Activated CD8-positive, alpha-beta memory T cell treated with anti-CD3 and anti-CD28 coated beads, Interleukin-2, amount 50 U/mL, for 4 hours (primary cell): ENCODE results near the gene CUTA.
A peak's percentile ranks its signal among the peaks of the same experiment; 100 is the strongest.

Experiments
- DNase-seq: peaks from one replicate; pipeline ENCODE4 v3.0.0-alpha.2; 2020

Gene CUTA, protein sequence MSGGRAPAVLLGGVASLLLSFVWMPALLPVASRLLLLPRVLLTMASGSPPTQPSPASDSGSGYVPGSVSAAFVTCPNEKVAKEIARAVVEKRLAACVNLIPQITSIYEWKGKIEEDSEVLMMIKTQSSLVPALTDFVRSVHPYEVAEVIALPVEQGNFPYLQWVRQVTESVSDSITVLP

DNA sequence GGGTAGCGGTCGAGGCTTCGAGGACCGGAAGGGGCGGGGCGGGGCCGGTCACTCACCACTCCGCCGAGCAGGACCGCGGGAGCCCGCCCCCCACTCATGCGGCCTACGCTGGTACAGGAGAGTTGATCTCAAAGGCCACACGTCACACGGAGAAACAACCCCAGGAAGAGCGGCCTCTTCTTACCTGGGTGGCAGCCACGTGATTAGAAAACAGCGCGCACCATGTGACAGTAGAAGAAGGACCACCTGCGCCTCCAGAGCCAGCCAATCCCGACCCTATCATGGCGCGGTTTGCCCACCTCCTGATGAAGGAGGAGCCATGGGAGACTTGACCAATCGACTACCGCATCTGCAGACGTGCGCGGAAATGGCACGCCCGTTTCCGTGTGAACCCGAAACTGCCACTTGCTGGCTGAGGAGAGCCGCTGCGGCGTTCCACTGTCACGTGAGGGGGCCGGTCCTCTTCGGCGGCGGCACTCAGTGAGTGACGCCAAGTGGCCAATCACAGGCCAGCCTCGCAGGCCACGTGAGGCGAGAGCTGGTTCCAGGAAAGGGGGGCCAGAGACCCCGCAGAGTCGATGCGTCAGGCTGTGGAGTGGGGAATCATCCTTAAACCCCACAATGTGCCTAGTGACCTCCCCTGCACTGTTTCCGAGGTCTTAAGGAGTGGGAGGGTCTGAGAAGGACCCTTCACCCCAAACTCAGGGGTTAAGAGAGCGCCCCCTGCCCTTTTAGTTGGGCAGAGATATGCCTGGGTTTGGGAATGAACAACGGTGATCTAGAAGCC is at the start of gene CUTA:
CUTA (minus strand) TSS at position 205 of the 787 bp plus-strand sequence; CDS start at position 98, 107 bp downstream.
- peak; percentile 98 for DNase-seq

DNA sequence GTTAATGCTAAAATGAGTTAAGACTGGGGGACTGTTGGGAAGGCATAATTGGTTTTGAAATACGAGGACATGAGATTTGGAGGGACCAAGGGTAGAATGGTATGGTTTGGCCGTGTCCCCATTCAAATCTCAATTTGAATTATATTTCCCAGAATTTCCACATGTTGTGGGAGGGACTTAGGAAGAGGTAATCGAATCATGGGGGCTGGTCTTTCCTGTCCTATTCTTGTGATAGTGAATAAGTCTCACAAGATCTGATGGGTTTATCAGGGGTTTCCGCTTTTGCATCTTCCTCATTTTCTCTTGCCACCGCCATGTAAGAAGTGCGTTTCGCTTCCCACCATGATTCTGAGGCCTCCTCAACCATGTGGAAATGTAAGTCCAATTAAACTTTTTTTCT is 49.2 kb upstream of the CUTA start:
- DNase-seq, result no peak

DNA sequence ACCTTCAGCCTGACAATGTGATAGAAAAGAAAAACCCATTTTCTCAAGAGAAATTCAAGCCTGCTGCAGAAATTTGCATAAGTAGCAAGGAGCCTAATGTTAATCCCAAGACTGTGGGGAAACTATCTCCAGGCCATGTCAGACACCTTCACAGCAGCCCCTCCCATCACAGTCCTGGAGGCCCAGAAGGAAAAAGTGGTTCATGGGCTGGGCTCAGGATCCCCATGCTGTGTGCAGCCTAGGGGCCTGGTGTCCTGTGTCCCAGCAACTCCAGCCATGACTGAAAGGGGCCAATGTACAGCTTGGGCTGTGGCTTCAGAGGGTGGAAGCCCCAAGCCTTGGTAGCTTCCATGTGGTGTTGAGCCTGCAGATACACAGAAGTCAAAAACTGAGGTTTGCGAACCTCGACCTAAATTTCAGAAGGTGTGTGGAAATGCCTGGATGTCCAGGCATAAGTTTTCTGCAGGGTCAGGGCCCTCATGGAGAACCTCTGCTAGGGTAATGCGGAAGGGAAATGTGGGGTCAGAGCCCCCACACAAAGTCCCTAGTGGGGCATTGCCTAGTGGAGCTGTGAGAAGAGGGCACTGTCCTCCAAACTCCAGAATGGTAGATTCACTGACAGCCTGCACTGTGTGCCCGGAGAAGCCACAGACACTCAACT is 48.3 kb upstream of the CUTA start:
- DNase-seq, result no peak

DNA sequence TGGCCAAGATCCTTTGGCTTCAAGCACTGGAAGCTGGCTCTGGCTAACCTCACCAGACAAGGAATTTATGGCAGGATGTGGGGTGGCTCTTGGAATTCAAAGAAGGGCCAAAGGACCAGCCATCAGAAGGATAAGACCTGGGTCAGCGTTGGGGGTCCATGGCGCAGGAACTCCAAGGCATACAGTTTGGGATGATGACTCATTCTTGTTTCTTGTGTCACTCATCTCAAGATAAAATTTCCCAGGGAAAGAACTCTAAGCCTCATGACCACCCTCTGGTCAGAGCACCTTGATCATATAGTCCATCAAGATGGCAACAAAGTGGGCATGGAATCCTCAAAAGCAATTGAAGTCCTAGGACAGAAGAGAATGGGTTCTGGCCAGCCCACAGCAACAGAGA is 41.3 kb upstream of the CUTA start:
- DNase-seq, result no peak

DNA sequence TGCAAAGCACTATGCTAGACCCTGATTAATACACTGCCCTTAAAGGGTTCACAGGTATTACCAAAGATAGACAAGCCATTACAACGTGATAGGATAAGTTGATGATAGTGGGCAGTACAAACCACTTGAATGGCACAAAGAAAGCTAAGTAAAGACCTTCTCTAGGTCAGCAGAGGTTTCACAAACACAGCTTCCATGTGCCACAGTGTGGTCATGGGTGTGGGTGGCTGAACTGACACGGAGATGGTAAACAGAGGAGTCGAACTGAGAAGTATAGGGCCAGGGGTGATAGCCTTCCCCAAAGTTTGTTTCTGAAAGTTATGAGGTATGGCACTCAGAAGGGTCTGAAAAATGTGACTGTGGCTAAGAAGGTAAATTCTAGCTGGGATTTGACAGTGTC is 40.8 kb upstream of the CUTA start:
- DNase-seq, result no peak

DNA sequence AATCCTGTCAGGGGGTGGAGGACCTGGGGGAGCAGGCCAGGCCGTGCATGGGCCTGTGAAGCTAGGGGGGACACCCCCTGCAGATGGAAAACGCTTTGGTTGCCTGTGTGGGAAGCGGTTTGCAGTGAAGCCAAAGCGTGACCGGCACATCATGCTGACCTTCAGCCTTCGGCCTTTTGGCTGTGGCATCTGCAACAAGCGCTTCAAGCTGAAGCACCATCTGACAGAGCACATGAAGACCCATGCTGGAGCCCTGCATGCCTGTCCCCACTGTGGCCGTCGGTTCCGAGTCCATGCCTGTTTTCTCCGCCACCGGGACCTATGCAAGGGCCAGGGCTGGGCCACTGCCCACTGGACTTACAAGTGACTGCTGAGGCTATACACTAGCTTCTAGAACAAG is 38.2 kb upstream of the CUTA start:
- no peak for DNase-seq

DNA sequence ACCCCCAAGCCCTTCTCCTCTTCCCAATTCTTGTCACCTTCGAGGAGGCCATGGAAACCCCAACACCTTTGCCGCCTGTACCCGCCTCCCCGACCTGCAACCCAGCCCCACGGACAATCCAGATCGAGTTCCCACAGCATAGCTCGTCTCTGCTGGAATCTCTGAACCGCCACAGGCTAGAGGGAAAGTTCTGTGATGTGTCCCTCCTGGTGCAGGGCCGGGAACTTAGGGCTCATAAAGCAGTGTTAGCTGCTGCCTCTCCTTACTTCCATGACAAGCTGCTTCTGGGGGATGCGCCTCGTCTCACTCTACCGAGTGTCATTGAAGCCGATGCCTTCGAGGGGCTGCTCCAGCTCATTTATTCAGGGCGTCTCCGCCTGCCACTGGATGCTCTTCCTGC is 37.1 kb upstream of the CUTA start:
- DNase-seq, result no peak

DNA sequence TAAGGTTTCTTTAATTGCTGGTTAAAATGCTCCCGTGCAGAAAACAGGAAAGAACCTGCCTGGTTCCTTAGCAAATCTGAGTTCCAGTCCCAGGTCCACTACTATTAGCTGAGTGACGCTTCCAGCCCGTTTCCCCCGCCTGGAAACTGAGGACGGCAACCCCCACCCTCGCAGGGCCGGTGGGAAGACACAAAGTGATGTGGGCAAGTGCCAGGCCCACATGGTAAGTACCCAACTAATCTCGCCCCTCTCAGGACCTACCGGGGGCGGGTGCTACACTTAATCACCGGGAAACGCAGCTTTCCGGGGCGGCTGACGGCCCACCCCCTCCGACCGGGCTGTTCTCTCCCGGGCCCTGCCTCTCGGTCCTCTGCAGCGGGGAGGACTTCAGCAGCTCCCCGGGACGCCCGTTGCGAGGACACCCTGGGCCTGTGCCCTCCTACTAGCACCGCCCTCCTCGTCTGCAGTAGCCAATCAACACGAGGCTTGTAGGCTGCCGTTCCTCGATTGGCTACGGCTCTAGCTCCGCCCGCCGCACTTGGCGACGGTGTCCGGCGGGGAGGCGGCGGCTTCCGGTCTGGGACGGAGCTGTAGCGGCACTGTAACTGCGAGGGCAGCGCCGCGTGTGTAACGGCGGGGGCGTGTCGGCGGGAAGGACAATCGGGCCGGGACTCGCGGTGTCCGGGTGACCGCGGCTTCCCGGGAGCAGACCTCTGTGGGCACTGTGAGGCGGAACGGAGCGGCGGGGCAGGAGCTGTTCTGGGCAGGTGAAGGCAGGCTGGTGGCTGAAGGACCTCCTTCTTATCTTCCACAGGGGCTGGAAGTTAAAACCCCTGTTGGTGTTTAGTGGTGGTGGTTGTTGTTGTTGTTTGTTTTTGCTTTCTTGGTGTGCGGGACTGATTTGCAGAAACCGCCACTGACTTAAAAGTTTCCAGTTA is 36.4 kb upstream of the CUTA start, which contains the start of gene ZBTB9:
ZBTB9 (plus strand) TSS at position 568 of the 938 bp plus-strand sequence. CDS start 525 bp downstream, outside the sequence.
- peak; percentile 92 for DNase-seq

DNA sequence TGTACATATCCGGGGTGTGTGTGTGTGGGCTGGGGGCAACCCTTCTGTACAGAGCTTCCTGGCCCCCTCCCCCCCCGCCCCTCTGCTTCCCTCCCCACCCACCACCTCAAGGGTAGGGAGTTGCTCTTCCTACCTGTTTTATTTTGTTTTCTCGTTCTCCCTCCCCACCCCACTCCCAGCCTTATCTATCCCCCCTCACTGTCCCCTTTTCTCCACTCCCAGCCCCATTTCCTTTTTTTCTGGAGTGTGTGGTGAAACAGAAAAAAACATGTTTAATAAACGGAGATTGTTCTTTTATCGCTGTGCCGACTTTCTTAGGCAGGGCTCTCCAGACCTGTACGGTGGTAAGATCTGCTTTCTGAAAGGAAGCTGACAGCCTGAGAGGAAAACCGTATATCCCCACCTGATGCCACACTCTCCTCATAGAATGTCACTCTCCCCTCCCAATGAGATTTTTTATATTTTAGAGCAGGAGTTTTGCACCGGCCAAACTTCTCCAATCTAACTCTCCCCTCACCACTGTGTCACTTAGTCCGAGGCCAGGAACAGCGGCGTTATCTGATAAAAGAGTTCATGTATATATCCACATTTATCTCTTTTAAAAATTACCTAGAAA is 35.6 kb upstream of the CUTA start:
- no peak for DNase-seq

DNA sequence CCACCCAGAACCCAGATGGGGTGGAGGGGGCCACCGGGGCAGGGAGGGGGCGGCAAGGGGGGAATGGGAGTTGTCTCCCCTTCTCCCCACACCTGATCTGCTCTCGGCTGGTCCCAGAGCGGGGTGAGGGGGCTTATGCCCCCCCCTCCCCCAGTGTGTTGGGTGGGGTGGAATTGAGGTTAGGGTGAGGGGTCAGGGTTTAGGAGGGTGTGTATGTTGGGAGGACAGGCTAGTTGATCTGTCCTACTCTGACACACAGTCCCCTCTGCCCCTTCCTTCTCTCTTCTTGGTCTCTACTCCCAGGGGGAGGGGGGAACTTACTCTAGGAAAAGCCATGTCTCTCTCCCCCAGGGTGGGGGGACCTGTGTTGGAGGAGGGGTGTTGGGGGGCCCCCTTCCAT is 34.6 kb upstream of the CUTA start:
- no peak for DNase-seq

DNA sequence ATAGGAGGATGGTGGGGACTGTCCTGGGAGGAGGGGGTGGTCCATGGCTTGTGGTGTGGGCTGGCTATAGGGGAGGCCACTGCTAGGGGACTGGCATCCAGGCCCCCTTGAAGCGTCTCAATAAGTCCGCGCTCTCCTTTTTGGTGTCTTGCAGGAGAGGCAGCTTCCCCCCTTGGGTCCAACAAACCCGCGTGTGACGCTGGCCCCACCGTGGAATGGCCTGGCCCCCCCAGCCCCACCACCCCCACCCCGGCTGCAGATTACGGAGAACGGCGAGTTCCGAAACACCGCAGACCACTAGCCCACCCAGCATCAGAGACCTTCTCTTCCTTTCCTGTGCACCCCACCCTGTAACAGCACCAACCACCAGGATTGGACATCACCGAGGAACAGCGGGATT is 33.7 kb upstream of the CUTA start:
- no peak for DNase-seq

DNA sequence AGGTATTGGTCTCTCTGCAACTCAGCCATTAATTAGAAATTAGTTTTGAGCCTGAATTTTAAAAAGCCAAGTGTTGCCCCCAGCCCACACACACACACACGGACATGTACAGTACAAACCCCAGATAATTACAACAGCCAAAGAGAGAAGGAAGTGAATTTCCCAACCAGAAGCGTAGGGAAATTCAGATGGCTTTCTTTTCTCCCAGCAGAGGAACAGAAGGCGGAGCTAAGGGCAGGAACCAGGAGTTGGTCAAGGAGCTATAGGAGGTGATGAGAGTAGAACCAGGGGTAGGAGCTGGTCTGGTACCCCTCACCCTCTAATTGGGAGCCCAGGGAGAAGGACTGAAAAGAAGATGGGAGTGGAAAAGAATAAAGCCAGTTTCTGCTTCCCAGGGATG is 32.5 kb upstream of the CUTA start:
- DNase-seq, result no peak

DNA sequence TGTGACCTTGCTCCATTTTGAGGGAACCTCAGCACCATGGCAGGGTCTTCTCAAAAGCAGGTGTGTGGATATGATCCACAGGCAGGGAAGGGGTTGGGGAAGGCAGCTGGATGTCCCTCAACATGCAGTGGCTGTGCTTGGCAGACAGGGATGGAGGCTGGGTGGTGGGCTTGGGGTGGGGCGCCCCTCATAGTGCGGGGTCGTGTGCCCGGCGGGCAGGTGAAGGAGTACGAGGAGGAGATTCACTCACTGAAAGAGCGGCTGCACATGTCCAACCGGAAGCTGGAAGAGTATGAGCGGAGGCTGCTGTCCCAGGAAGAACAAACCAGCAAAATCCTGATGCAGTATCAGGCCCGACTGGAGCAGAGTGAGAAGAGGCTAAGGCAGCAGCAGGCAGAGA is 28.4 kb upstream of the CUTA start:
- DNase-seq, result no peak

DNA sequence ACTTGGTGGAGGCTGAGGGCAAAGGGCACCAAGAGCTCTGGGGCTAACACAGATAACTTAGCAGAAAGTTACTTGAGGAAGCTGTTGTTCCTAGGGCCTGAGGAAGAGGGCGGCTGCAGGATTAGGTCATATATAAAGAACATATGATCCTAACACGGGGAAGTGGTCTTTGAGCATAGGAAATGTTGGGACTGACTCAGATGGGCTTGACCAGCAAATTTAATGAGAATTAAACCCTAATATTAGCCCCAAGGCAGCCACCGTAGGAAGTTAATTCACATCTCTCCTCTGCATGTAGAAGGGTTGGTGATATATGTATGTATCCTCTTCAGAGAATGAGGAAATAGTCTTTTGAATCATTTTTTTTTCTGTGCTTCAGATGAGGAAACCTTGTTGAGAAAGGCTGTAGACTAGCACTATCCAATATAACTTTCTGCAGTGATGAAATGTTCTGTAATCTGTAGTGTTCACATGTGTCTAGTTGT is 27.3 kb upstream of the CUTA start:
- no peak for DNase-seq

DNA sequence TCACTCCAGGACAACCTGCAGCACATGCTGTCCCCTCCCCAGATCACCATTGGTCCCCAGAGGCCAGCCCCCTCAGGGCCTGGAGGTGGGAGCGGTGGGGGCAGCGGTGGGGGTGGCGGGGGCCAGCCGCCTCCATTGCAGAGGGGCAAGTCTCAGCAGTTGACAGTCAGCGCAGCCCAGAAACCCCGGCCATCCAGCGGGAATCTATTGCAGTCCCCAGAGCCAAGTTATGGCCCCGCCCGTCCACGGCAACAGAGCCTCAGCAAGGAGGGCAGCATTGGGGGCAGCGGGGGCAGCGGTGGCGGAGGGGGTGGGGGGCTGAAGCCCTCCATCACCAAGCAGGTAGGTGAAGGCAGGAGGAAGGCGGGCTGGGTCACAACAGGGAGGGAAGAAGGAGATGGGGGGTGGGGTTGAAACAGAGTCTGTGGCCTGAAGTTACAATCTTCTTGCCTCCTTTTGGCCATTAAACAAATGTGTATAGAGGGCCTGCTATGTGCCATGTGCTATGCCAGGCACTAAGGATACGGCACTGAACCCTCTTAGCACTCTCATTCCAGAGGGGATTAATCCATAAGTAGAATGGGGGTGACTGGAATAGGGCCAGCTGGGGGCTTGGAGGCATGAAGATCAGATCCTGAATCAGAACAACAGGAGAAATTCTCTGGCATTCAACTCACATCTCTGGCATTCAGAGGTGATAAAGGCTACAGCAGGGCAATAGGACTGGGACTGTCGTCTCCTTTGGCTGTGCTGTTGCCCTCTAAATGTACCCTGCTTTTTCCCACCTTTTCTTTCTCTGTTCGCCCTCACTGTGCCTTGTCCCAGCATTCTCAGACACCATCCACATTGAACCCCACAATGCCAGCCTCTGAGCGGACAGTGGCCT is 26.0 kb upstream of the CUTA start:
- DNase-seq, result no peak

DNA sequence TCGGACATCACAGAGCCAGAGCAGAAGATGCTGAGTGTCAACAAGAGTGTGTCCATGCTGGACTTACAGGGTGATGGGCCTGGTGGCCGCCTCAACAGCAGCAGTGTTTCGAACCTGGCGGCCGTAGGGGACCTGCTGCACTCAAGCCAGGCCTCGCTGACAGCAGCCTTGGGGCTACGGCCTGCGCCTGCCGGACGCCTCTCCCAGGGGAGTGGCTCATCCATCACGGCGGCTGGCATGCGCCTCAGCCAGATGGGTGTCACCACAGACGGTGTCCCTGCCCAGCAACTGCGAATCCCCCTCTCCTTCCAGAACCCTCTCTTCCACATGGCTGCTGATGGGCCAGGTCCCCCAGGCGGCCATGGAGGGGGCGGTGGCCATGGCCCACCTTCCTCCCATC is 25.1 kb upstream of the CUTA start:
- DNase-seq, result no peak

DNA sequence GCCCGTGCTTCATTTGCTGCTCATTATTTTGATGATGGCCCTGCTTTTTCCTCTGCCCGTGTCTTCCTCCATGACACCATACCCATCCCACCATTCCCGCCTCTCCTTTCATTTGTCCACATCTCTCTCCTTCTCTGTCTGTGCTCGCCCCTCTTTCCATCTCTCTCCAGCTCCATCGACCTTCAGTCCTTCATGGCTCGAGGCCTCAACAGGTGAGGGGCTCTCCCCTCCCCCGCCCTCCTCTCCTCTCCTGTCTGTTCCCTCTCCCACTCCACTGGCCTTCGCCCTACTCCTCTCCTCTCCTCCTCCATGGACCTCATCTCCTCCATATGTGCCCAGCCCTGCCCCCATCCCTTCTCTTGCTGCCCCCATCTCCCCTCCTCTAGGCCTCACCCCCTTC is 24.4 kb upstream of the CUTA start:
- DNase-seq, result no peak

DNA sequence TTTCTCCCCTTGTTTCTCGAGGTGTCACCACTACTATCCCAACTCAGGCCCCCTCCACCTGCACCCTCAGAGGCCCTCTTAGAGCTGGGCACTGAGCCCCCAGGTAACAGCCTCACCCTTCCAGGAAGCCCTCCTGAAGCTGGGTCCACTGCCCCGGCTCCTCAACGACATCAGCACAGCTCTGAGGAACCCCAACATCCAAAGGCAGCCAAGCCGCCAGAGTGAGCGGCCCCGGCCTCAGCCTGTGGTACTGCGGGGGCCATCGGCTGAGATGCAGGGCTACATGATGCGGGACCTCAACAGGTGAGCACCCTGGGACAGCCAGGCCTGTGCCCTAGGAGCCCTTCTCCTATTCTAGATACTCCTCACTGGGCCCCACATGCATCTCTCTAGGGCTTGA is 23.6 kb upstream of the CUTA start:
- no peak for DNase-seq

DNA sequence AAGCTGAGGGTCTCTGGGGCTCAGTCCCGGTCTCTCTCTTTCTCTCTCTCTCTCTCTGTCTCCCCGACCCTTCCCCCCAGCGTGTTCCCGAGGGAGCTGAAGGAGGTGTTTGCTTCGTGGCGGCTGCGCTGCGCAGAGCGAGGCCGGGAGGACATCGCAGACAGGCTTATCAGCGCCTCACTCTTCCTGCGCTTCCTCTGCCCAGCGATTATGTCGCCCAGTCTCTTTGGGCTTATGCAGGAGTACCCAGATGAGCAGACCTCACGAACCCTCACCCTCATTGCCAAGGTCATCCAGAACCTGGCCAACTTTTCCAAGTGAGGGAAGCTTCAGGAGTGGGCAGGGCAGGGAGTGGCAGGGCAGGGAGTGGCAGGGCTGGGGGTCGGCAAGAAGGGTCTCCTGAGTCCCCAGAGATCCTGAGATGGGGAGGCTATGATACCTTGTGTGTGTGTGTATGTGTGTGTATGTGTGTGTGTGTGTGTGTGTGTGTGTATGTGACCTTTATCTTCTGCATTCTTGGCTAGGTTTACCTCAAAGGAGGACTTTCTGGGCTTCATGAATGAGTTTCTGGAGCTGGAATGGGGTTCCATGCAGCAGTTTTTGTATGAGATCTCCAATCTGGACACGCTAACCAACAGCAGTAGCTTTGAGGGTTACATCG is 22.9 kb upstream of the CUTA start:
- DNase-seq, result no peak

DNA sequence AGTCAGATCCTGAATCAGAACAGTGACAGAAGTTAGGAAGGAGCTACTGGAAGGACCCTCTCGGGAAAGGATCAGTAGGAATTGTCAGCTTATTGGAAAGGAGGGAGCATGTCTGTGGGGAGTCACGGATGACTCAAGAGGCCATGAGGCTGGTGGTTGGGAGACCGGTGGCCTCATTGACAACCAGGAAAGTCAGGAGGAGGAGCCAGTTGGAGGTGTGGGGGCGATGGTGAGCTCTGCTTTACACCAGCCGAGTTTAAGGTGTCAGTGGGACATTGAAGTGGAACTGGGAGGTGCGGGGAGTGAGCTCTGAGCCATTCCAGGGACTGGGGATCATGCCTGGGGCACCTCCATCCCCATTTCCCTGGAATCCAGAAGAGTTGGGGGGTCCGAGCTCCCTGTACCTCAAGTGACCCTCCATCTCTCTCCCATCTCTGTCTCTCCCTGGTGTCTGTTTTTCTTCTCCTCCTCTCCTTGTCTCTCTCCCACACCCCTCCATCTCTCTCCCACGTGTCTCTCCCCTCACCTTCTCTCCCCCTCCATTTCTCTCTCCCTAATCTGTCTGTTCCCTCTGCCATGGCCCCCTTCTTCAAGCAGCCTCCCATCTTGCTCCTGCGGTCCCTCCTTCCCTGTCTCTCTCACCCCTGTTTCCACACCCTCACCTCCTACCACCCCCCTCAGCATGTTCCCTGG is 22.2 kb upstream of the CUTA start:
- DNase-seq, result no peak
